GM12892 (cell line): Measurements from ENCODE around the gene ST7.

Experiments
- POLR2A ChIP-seq: IDR thresholded peaks from 2 replicates; pipeline ENCODE4 v1.6.1; 2011; ENCODE audit warnings: low read depth, low read length, control low read depth
- POLR2AphosphoS5 ChIP-seq: IDR thresholded peaks from 2 replicates; pipeline ENCODE4 v1.6.1; 2011; ENCODE audit warnings: low read depth, low read length, control low read depth
- TAF1 ChIP-seq: IDR thresholded peaks from 2 replicates; pipeline ENCODE4 v1.6.1; 2011; ENCODE audit warnings: low read depth, mild to moderate bottlenecking, control low read depth, low read length, borderline replicate concordance

GRCh38 chr7:116955801-116956476, 2.6 kb downstream of the ST7 start:
- TF ChIP-seq TAF1 (no peak), POLR2AphosphoS5 (no peak), POLR2A (peak; percentile 48; the same call in 1 of the 2 replicates)
